Right lobe of liver (tissue), 6 donors: ENCODE results near the gene WDR27. TPM values are rescaled to one million over a fixed set of nuclear protein-coding genes. Genes with fewer than 3 reads are reported as not detected.
A peak's percentile ranks its signal among the peaks of the same experiment; 100 is the strongest.

Experiments
- ATAC-seq, 4 donors: fragments of 200-7000 bp; cut with Tn5 transposase; one replicate each; pipeline ENCODE4 v1.9.1; 2020; ENCODE audit warnings: mild to moderate bottlenecking in 4 of 4, moderate library complexity in 4 of 4
- DNase-seq, 3 donors: peaks; one replicate each; pipeline ENCODE4 v3.0.0-alpha.2; 2020
- H3K27ac ChIP-seq, 3 donors: fragments of 200-600 bp; one replicate each; pipeline ENCODE4 v1.8.0; 2022
- H3K27me3 ChIP-seq, 2 donors: fragments of 200-600 bp; one replicate each; pipeline ENCODE4 v1.8.0; 2022
- H3K36me3 ChIP-seq, 4 donors: fragments of 200-600 bp; sonication (generic) in 1 of 4; one replicate each; pipeline versions ENCODE4 v1.5.1 to v1.8.0; 2017 to 2022; ENCODE audit warnings: control low read depth in 1 of 4
- H3K4me1 ChIP-seq, 4 donors: fragments of 200-600 bp; sonication (generic) in 1 of 4; one replicate each; pipeline versions ENCODE4 v1.5.1 to v1.8.0; 2017 to 2022; ENCODE audit warnings: control low read depth in 1 of 4
- H3K4me3 ChIP-seq, 3 donors: fragments of 200-600 bp; one replicate each; pipeline ENCODE4 v1.8.0; 2022
- H3K9me3 ChIP-seq, 4 donors: fragments of 200-600 bp; sonication (generic) in 1 of 4; one replicate each; pipeline versions ENCODE4 v1.5.1 to v1.8.0; 2017 to 2022; ENCODE audit warnings: control low read depth in 1 of 4
- CTCF ChIP-seq, 4 donors: fragments of 200-600 bp in 3 of 4; fragments of 450-650 bp in 1 of 4; IDR thresholded peaks; one replicate each; pipeline versions ENCODE4 v1.5.1 to v1.8.0; 2016 to 2022; ENCODE audit warnings: antibody characterized with exemption in 4 of 4, mild to moderate bottlenecking in 2 of 4
- POLR2A ChIP-seq: fragments of 450-650 bp; IDR thresholded peaks from one replicate; pipeline ENCODE4 v1.6.1; 2017; ENCODE audit warnings: antibody characterized with exemption, mild to moderate bottlenecking
- WGBS: methylation state at CpG from one replicate; pipeline ENCODE4 v1.1.6; 2018; ENCODE audit warnings: low coverage, low lambda C conversion rate; ENCODE audit not compliant: insufficient coverage; ENCODE audit errors: missing lambda C conversion rate; 5-methylcytosine and 5-hydroxymethylcytosine counted together
- intact Hi-C, 2 donors: fragments of 100-400 bp; cut with DNase I; formaldehyde crosslinking; loops; one replicate each; pipeline versions ENCODE4 v1.11.2 to v1.14.1; 2022
- total RNA-seq, 6 experiments: library from RNA; depleted of rRNA in 2 of 6; stranded (reverse); fragments of >200 nt in 2 of 6; fragmentation: NEBNext Ultra II Directional in 3 of 6; extraction: Animal tissue kit (Norgen Biotek cat#: 25700) in 3 of 6; gene quantifications; one replicate each; pipeline versions ENCODE4 v1.1.0 to v1.2.4, GENCODE V29; 2016 to 2023
- donor health status: DM: no; HTN: yes; CAD: no.
- donor health status: DM: no; HTN: no; CAD: no.
- donor health status: DM: no; HTN: no; CAD: no.
- donor health status: DM: no; HTN: yes; CAD: no.
- donor health status: DM: no; HTN: yes; CAD: no.

The WDR27 gene
- total RNA-seq, 6 experiments from 2014 or later: 8.2 to 26.8 (median 12.7) TPM

GRCh38 chr6:169429001-169429400 lies 272.8 kb downstream of the WDR27 start:
- TF ChIP-seq POLR2A (no peak), CTCF (IDR thresholded peaks at IDR 0.05) (no peak)
- DNase-seq (no peak), ATAC-seq (no peak)
- H3K4me3 ChIP-seq: no peak overlapping the region
- no peaks in the 10 kb centered on the region for H3K27me3 ChIP-seq
- peaks cover 0 to 10% (median 0%) of the 10 kb centered on the region in 4 donors for H3K9me3 ChIP-seq
- no peaks in the 10 kb centered on the region for H3K4me1 ChIP-seq
- no peaks in the 10 kb centered on the region for H3K36me3 ChIP-seq
- intact Hi-C loops: no loop called here
- H3K27ac ChIP-seq: no peak overlapping the region
- WGBS: 89% methylated on average over 10 of the region's 11 CpGs

- no peak overlapping the region for H3K4me3 ChIP-seq
- 30% methylated on average over 6 of the region's 12 CpGs for WGBS
- TF ChIP-seq CTCF (IDR thresholded peaks at IDR 0.05) (no peak), POLR2A (no peak)
- peaks cover 0 to 10% (median 0%) of the 10 kb centered on the region in 4 donors for H3K9me3 ChIP-seq
- no peak for DNase-seq
- H3K27me3 ChIP-seq: no peaks in the 10 kb centered on the region
- no peaks in the 10 kb centered on the region for H3K36me3 ChIP-seq
- ATAC-seq: no peak
- H3K27ac ChIP-seq: no peak overlapping the region
- intact Hi-C loops: no loop called here
- no peaks in the 10 kb centered on the region for H3K4me1 ChIP-seq
Measured at GRCh38 chr6:169428532-169428931, 273.3 kb downstream of the WDR27 start.

GRCh38 chr6:169427856-169428255 lies 274.0 kb downstream of the WDR27 start:
- Histone ChIP-seq H3K36me3 (no peaks in the 10 kb centered on the region), H3K4me3 (no peak overlapping the region), H3K27ac (no peak overlapping the region), H3K4me1 (no peaks in the 10 kb centered on the region), H3K27me3 (no peaks in the 10 kb centered on the region), H3K9me3 (peaks cover 0 to 10% (median 0%) of the 10 kb centered on the region in 4 donors)
- 52% methylated on average over 11 of the region's 11 CpGs for WGBS
- TF ChIP-seq CTCF (IDR thresholded peaks at IDR 0.05) (no peak), POLR2A (no peak)
- peak in 1 of 4 donors; percentile 28 for ATAC-seq
- intact Hi-C loops: no loop called here
- no peak for DNase-seq

GRCh38 chr6:169426611-169427010 lies 275.2 kb downstream of the WDR27 start:
- no peak overlapping the region for H3K4me3 ChIP-seq
- WGBS: 83% methylated on average over 2 of the region's 10 CpGs
- H3K27me3 ChIP-seq: no peaks in the 10 kb centered on the region
- no peaks in the 10 kb centered on the region for H3K36me3 ChIP-seq
- intact Hi-C loops: no loop called here
- H3K4me1 ChIP-seq: no peaks in the 10 kb centered on the region
- TF ChIP-seq POLR2A: no peak
- TF ChIP-seq CTCF (IDR thresholded peaks at IDR 0.05): no peak
- DNase-seq: no peak
- H3K27ac ChIP-seq: no peak overlapping the region
- peaks cover 0 to 10% (median 0%) of the 10 kb centered on the region in 4 donors for H3K9me3 ChIP-seq
- ATAC-seq: no peak
